ENCODE results near the gene CFAP74. TPM values are rescaled to one million over a fixed set of nuclear protein-coding genes. Genes with fewer than 3 reads are reported as not detected.

Gene CFAP74
- total RNA-seq, 2 experiments from 2014 or later = not detected

GRCh38 chr1:1958071-1958541 lies 45.5 kb downstream of the CFAP74 start:
- peaks cover 3% of the 10 kb centered on the region for H3K4me1 Mint-ChIP-seq

GRCh38 chr1:1957533-1957961 lies 46.0 kb downstream of the CFAP74 start:
- H3K36me3 Mint-ChIP-seq (ENCODE audit: low read depth) = no peaks in the 10 kb centered on the region
- H3K27me3 Mint-ChIP-seq = peaks cover 10% of the 10 kb centered on the region
- CTCF ChIA-PET = no interaction called here
- peaks cover 3% of the 10 kb centered on the region for H3K4me1 Mint-ChIP-seq
- H3K9me3 Mint-ChIP-seq = no peaks in the 10 kb centered on the region
- no peak overlapping the region for H3K4me3 Mint-ChIP-seq
- POLR2A ChIA-PET = no interaction called here
- no peak for DNase-seq
- H3K27ac Mint-ChIP-seq = no peak overlapping the region

More at GRCh38 chr1:1958071-1958541, 45.5 kb downstream of the CFAP74 start:
- H3K36me3 Mint-ChIP-seq (ENCODE audit: low read depth) = no peaks in the 10 kb centered on the region
- H3K4me3 Mint-ChIP-seq = no peak overlapping the region
- no peak for DNase-seq
- no peaks in the 10 kb centered on the region for H3K9me3 Mint-ChIP-seq
- ChIA-PET CTCF (no interaction called here), POLR2A (no interaction called here)
- H3K27me3 Mint-ChIP-seq = peaks cover 10% of the 10 kb centered on the region
- no peak overlapping the region for H3K27ac Mint-ChIP-seq

- H3K27me3 Mint-ChIP-seq = peaks cover 10% of the 10 kb centered on the region
- H3K36me3 Mint-ChIP-seq (ENCODE audit: low read depth) = no peaks in the 10 kb centered on the region
- H3K9me3 Mint-ChIP-seq = no peaks in the 10 kb centered on the region
- POLR2A ChIA-PET = no interaction called here
- peaks cover 3% of the 10 kb centered on the region for H3K4me1 Mint-ChIP-seq
- H3K27ac Mint-ChIP-seq = no peak overlapping the region
- no peak overlapping the region for H3K4me3 Mint-ChIP-seq
- no peak for DNase-seq
- CTCF ChIA-PET = interaction anchor here (2.2 kb wide), 1 partner anchor 88 kb away, joined by 6 read pairs; no protein-coding TSS in a partner anchor
Measured at GRCh38 chr1:1956586-1957532, 46.7 kb downstream of the CFAP74 start.

GRCh38 chr1:1956101-1956500 lies 47.5 kb downstream of the CFAP74 start:
- H3K9me3 Mint-ChIP-seq = peaks cover 5% of the 10 kb centered on the region
- ChIA-PET POLR2A (no interaction called here), CTCF (interaction anchor here (2.2 kb wide), 1 partner anchor 89 kb away, joined by 6 read pairs; no protein-coding TSS in a partner anchor)
- peaks cover 3% of the 10 kb centered on the region for H3K4me1 Mint-ChIP-seq
- peaks cover 7% of the 10 kb centered on the region for H3K27me3 Mint-ChIP-seq
- H3K27ac Mint-ChIP-seq = no peak overlapping the region
- no peaks in the 10 kb centered on the region for H3K36me3 Mint-ChIP-seq (ENCODE audit: low read depth)
- no peak for DNase-seq
- H3K4me3 Mint-ChIP-seq = no peak overlapping the region

DNA sequence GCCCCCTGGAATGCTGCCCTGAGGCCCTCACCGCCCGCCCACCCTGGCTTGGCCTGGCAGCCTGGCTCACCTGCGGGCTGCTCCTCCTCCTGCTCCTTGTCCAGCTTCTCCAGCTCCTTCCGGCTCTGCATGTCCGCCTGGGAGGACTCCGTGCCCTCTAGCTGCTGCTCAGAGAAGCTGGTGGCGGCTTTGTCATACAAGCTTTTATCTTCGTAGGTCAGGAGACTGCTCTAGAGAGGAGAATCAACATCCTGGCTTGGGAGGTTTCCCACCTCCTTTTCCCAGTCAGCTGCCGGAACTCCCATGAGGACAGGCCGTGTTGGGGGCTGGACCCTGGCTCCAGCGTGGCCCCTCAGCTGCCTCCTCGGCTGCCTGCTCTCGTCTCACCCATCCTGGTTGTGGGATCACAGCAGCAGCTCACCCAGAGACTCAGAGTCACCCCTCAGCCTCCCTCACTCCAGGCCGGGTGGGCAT lies 47.9 kb downstream of the CFAP74 start:
- Mint-ChIP-seq H3K36me3 (ENCODE audit: low read depth) (peaks cover 3% of the 10 kb centered on the region), H3K27me3 (peaks cover 3% of the 10 kb centered on the region), H3K4me3 (no peak overlapping the region), H3K4me1 (peaks cover 3% of the 10 kb centered on the region), H3K9me3 (peaks cover 10% of the 10 kb centered on the region), H3K27ac (no peak overlapping the region)
- no peak for DNase-seq
- POLR2A ChIA-PET = no interaction called here
- CTCF ChIA-PET = interaction anchor here (2.2 kb wide), 1 partner anchor 89 kb away, joined by 6 read pairs; no protein-coding TSS in a partner anchor

DNA sequence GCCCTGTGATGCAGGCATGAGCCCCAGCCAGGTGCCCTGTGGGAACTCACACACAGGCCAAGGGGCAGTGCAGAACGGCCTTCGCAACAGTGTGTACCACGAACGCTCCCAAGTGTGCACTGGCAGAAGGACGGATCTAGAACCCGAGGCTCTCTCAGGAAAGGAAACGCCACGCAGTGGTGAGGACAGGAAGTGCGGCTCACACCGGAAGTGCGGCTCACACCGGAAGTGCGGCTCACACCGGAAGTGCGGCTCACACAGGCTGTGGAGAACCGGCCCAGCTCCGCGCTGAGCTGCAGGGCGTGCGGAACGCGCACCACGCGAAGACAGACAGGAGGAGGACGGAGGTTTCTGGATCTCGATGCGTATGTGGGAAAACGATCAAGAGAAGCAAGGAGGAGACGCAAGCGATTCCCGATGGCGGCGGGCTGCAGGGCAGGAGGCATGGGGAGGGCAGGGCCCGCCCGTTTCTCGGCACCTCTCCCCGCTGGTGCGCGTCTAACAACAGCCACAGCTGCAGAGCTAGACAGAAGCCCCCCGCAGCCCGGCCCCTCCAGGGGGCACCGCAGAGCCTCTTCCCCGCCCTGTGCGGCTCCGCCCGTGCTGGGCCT lies 48.6 kb downstream of the CFAP74 start:
- Mint-ChIP-seq H3K4me3 (no peak overlapping the region), H3K36me3 (ENCODE audit: low read depth) (peaks cover 3% of the 10 kb centered on the region), H3K27me3 (no peaks in the 10 kb centered on the region), H3K9me3 (peaks cover 11% of the 10 kb centered on the region), H3K4me1 (peaks cover 3% of the 10 kb centered on the region), H3K27ac (no peak overlapping the region)
- POLR2A ChIA-PET = no interaction called here
- CTCF ChIA-PET = interaction anchor here (2.2 kb wide), 1 partner anchor 90 kb away, joined by 6 read pairs; no protein-coding TSS in a partner anchor
- DNase-seq = no peak

DNA sequence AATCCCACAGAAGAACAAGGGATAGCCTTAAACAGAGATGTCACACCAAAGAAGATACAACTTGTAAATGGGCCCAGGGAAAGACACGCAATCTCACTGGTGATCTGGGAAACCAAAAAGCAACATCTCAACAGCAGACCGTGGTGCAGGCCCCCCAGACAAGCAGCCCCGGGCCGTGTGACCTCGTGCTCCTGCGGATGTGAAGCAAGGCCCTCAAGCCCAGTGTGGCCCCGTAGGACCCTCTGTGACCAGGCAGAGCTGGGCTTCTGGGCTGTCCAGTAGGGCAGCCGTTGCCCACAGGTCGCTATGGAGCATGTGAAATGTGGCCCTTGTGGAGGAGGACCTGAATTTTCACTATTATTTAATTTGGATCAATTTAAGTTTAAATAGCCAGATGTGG lies 49.6 kb downstream of the CFAP74 start:
- Mint-ChIP-seq H3K4me3 (no peak overlapping the region), H3K9me3 (peaks cover 11% of the 10 kb centered on the region), H3K36me3 (ENCODE audit: low read depth) (peaks cover 3% of the 10 kb centered on the region), H3K4me1 (peaks cover 3% of the 10 kb centered on the region), H3K27me3 (no peaks in the 10 kb centered on the region), H3K27ac (no peak overlapping the region)
- no peak for DNase-seq
- ChIA-PET POLR2A (no interaction called here), CTCF (no interaction called here)

GRCh38 chr1:1950940-1951339 lies 52.6 kb downstream of the CFAP74 start:
- Mint-ChIP-seq H3K4me1 (peaks cover 3% of the 10 kb centered on the region), H3K4me3 (no peak overlapping the region), H3K27ac (no peak overlapping the region), H3K27me3 (no peaks in the 10 kb centered on the region), H3K9me3 (peaks cover 11% of the 10 kb centered on the region), H3K36me3 (ENCODE audit: low read depth) (peaks cover 3% of the 10 kb centered on the region)
- no peak for DNase-seq
- ChIA-PET CTCF (no interaction called here), POLR2A (no interaction called here)

- H3K27ac Mint-ChIP-seq = no peak overlapping the region
- POLR2A ChIA-PET = no interaction called here
Measured at GRCh38 chr1:1948783-1949182, 54.8 kb downstream of the CFAP74 start.

GRCh38 chr1:1947493-1947892 lies 56.1 kb downstream of the CFAP74 start:
- Mint-ChIP-seq H3K9me3 (peaks cover 11% of the 10 kb centered on the region), H3K36me3 (ENCODE audit: low read depth) (peaks cover 3% of the 10 kb centered on the region), H3K4me1 (peaks cover 1% of the 10 kb centered on the region), H3K4me3 (no peak overlapping the region), H3K27me3 (no peaks in the 10 kb centered on the region), H3K27ac (no peak overlapping the region)
- DNase-seq = no peak
- CTCF ChIA-PET = no interaction called here
- POLR2A ChIA-PET = no interaction called here

More at GRCh38 chr1:1948783-1949182, 54.8 kb downstream of the CFAP74 start:
- H3K4me1 Mint-ChIP-seq = peaks cover 1% of the 10 kb centered on the region
- CTCF ChIA-PET = no interaction called here
- no peak overlapping the region for H3K4me3 Mint-ChIP-seq
- H3K9me3 Mint-ChIP-seq = peaks cover 11% of the 10 kb centered on the region
- no peak for DNase-seq
- peaks cover 3% of the 10 kb centered on the region for H3K36me3 Mint-ChIP-seq (ENCODE audit: low read depth)
- no peaks in the 10 kb centered on the region for H3K27me3 Mint-ChIP-seq

DNA sequence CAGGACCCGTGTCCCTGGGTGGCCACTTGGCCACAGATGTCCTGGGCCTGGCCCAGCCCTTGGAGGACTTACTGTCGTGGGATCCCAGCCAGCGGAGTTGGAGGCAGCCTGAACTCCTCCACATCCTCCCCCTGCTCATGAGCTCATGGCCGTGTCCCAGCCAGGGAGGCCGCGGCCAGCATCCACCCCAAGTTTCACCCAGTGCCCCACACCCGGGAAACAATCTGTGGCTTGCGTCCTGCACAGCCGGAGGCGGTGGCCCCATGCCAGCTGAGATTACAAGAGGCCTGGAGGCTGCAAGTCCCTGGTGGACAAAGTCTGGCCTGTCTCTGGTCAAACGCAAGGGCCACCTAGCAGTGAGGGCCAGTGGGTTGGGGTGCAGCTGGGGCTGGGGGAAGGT lies 57.0 kb downstream of the CFAP74 start:
- peaks cover 10% of the 10 kb centered on the region for H3K9me3 Mint-ChIP-seq
- no peak overlapping the region for H3K27ac Mint-ChIP-seq
- H3K36me3 Mint-ChIP-seq (ENCODE audit: low read depth) = peaks cover 3% of the 10 kb centered on the region
- CTCF ChIA-PET = no interaction called here
- peaks cover 1% of the 10 kb centered on the region for H3K4me1 Mint-ChIP-seq
- H3K4me3 Mint-ChIP-seq = no peak overlapping the region
- no peaks in the 10 kb centered on the region for H3K27me3 Mint-ChIP-seq
- no peak for DNase-seq
- POLR2A ChIA-PET = no interaction called here

DNA sequence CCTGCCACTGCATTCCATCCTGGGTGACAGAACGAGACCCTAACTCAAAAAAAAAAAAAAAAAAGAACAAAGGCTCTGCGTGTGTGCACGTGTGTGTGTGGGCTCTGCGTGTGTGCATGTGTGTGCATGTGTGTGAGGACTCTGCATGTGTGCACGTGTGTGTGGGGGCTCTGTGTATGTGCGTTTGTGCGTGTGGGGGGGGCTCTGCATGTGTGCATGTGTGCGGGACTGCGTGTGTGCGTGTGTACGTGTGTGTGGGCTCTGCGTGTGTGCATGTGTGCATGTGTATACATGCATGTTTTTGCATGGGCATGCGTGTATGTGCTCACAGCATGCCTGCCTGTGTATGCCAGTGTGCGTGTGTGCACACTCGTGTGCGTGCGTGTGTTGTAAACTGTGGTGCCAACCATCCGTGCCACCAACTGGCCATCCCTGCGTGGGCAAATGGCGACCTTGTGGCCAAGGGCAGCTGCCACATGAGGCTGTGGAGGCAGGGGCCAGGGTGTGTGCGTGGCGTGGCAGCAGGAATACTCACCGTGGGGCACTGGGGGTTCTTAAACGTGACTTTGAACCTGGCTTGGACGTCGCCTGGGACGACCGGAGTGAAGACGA lies 57.7 kb downstream of the CFAP74 start:
- Mint-ChIP-seq H3K9me3 (peaks cover 4% of the 10 kb centered on the region), H3K36me3 (ENCODE audit: low read depth) (peaks cover 2% of the 10 kb centered on the region), H3K4me3 (no peak overlapping the region), H3K27ac (no peak overlapping the region), H3K27me3 (no peaks in the 10 kb centered on the region), H3K4me1 (peaks cover 1% of the 10 kb centered on the region)
- no peak for DNase-seq
- CTCF ChIA-PET = no interaction called here
- POLR2A ChIA-PET = no interaction called here

All from activated CD4-positive, alpha-beta memory T cell treated with anti-CD3 and anti-CD28 coated beads, Interleukin-2, amount 10 ng/mL, durations not matched to agents 7 days and 5 days (primary cell).